ENCODE measurements around the gene MYH10. TPM values are rescaled to one million over a fixed set of nuclear protein-coding genes. Genes with fewer than 3 reads are reported as not detected.

The MYH10 gene
- total RNA-seq, 2 donors from 2014 or later, result 12.4 to 17.0 TPM

GRCh38 chr17:8672326-8672725, 41.8 kb upstream of the MYH10 start:
- Histone ChIP-seq H3K9ac (ENCODE audit: low read depth in 2 of 2, low read length in 2 of 2) (no peak overlapping the region), H3K36me3 (no peaks in the 10 kb centered on the region), H3K27me3 (no peaks in the 10 kb centered on the region), H3K4me1 (no peaks in the 10 kb centered on the region), H3K4me3 (no peak overlapping the region), H3K9me3 (no peaks in the 10 kb centered on the region), H3K27ac (no peak overlapping the region)
- intact Hi-C loops (cut with DNase I), result no loop called here
- no peak for DNase-seq
- no peak for TF ChIP-seq CTCF (IDR thresholded peaks at IDR 0.05)

GRCh38 chr17:8670421-8670820, 39.9 kb upstream of the MYH10 start:
- no peak overlapping the region for H3K27ac ChIP-seq
- intact Hi-C loops (cut with DNase I), result loop anchor here (2.0 kb wide), 1 partner anchor 16 kb away; no protein-coding TSS in a partner anchor
- DNase-seq, result no peak

GRCh38 chr17:8668176-8668740, 37.7 kb upstream of the MYH10 start:
- Histone ChIP-seq H3K4me1 (no peaks in the 10 kb centered on the region), H3K27ac (no peak overlapping the region), H3K27me3 (no peaks in the 10 kb centered on the region), H3K9me3 (no peaks in the 10 kb centered on the region), H3K9ac (ENCODE audit: low read depth in 2 of 2, low read length in 2 of 2) (no peak overlapping the region), H3K36me3 (no peaks in the 10 kb centered on the region), H3K4me3 (no peak overlapping the region)
- intact Hi-C loops (cut with DNase I), result no loop called here
- no peak for DNase-seq
- no peak for TF ChIP-seq CTCF (IDR thresholded peaks at IDR 0.05)

More at GRCh38 chr17:8670421-8670820, 39.9 kb upstream of the MYH10 start:
- no peak overlapping the region for H3K9ac ChIP-seq (ENCODE audit: low read depth in 2 of 2, low read length in 2 of 2)
- no peaks in the 10 kb centered on the region for H3K27me3 ChIP-seq
- H3K4me3 ChIP-seq, result no peak overlapping the region
- H3K9me3 ChIP-seq, result no peaks in the 10 kb centered on the region
- TF ChIP-seq CTCF (IDR thresholded peaks at IDR 0.05), result no peak
- H3K36me3 ChIP-seq, result no peaks in the 10 kb centered on the region
- H3K4me1 ChIP-seq, result no peaks in the 10 kb centered on the region

- no peak overlapping the region for H3K27ac ChIP-seq
- H3K4me3 ChIP-seq, result no peak overlapping the region
- intact Hi-C loops (cut with DNase I), result no loop called here
- TF ChIP-seq CTCF (IDR thresholded peaks at IDR 0.05), result no peak
- no peaks in the 10 kb centered on the region for H3K27me3 ChIP-seq
- no peaks in the 10 kb centered on the region for H3K9me3 ChIP-seq
- H3K9ac ChIP-seq (ENCODE audit: low read depth in 2 of 2, low read length in 2 of 2), result no peak overlapping the region
- no peaks in the 10 kb centered on the region for H3K36me3 ChIP-seq
- no peaks in the 10 kb centered on the region for H3K4me1 ChIP-seq
- no peak for DNase-seq
Measured at GRCh38 chr17:8667421-8667820, 36.9 kb upstream of the MYH10 start.

GRCh38 chr17:8665684-8666083, 35.2 kb upstream of the MYH10 start:
- TF ChIP-seq CTCF (IDR thresholded peaks at IDR 0.05), result no peak
- intact Hi-C loops (cut with DNase I), result no loop called here
- no peaks in the 10 kb centered on the region for H3K9me3 ChIP-seq
- H3K4me3 ChIP-seq, result no peak overlapping the region
- H3K36me3 ChIP-seq, result no peaks in the 10 kb centered on the region
- H3K9ac ChIP-seq (ENCODE audit: low read depth in 2 of 2, low read length in 2 of 2), result no peak overlapping the region
- no peak overlapping the region for H3K27ac ChIP-seq
- no peaks in the 10 kb centered on the region for H3K27me3 ChIP-seq
- no peak for DNase-seq
- no peaks in the 10 kb centered on the region for H3K4me1 ChIP-seq

Data from colonic mucosa (tissue), 4 donors.